ENCODE measurements around the gene PLCB4.
A peak's percentile ranks its signal among the peaks of the same experiment; 100 is the strongest.
"Not testable (repeated sequence)": the region's sequence is repeated elsewhere in the genome, so short reads cannot be mapped to it uniquely, and the experiment has no call there.

PLCB4 gene

DNA sequence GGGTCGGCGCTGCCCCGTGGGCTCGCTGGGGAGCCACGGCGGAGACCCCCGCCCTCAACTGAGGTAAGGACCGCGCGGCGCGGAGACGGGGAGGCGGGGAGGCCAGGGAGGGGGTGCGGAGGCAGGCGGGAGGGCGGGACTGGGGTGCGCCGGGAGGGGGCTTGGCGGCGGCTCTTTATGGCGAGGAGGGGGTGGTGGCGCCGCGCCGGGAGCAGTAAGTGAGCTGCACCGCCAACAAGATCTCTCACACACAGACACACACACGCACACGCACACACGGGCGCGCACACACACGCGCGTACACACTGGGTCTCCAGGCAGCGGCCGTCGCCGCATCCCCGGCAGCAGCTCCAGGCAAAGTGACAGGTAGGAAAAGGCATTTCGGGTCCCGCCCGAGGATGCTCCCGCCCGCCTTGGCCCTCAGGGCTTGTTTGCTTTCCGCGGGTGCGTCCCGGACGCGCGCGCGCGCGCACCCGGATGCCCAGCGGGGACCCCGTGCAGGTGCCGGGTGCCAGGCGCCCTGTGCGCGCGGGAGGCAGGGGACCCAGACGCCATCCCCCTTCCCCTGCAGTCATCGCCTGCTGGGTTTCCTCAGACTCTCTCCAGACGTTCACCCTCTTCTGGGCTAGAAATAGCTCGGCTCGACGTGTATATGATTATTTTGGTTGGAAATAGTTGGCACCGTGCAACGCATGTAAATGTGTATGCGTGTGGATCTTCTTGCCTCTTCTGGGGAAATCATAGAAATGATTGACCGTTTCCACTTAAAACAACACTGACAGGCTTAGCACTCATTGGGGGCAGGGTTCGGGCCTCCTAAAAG lies at the start of gene PLCB4:
TSS of gene PLCB4 (plus strand) at position 247 of the 823 bp plus-strand sequence. CDS start 238,728 bp downstream, outside the sequence.
- DNase-seq, result peak; percentile 29

DNA sequence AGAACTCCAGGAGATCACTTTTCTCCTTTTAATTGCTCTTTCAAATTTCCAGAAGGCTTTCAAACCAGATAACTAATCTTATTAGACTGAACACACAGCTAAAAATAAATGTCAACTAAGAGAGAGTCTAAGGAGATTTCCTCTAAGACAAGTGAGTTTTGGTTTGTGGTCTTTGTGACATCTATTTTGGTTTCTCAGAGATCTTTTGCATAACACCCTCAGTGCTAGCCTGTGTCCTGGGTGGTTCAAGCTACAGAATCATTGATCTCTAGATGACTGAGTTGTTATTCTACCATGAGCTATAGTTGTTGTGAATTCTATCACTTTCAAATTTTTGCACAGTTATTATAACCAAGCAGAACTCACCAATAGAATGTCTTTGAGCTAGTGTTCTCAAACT lies 49.1 kb upstream of the PLCB4 start:
- DNase-seq, result no peak

DNA sequence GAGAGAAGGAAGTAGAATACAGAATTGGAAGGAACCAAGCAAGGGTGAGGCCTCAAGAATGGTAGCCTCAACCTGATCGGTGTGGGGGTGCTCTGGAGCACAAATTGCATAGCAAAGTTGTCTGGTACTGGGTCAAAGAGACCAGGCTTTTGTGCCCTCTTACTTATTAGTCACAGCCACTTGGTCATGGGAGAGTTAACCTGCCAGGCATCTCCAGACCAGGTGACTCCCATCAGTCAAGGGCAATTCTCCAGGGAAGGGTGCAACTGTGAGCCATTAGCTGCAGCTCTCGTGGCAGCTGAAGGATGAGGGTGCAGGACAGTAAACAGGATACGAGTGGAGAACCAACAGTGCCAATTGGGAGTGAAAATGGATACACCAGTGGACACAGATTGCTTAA lies 47.7 kb upstream of the PLCB4 start:
- DNase-seq, result no peak

DNA sequence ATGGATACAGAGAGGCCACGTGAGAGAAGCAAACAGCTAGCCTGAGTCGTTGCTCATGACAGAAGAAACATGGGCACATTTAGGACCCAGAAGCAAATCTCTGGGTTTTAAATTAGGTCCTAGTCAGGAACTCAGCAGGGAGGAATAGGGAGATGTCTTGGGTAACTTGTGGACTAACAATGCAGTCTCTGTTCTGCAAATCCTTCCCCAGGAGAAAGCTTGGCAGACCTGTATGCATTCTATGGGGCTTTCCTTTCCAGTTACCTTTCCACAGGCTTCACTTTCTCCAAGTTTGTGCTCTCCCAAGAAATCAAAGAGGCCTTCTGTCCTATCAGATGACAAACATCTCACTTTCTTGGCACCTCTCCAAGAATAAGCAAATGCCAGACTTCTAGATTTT lies 47.2 kb upstream of the PLCB4 start:
- no peak for DNase-seq

DNA sequence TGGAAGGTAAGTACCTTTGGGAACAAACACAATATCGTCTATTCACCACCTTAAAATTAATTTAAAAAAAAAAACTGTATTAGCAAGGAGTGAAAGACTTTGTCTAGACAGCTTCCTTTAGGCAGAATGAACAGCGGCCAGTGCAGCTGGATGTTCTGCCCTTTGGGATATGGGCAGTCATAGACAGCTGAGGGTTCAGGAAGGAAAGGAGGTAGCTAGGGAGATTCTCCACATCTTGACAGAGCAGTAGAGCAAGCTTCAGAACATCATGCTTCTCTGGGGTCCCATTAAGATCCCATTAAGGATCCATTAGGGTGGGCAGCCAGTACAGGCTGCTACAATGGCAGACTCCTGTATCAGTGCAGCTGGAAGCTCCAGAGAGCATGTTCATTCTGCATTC lies 46.5 kb upstream of the PLCB4 start:
- no peak for DNase-seq

DNA sequence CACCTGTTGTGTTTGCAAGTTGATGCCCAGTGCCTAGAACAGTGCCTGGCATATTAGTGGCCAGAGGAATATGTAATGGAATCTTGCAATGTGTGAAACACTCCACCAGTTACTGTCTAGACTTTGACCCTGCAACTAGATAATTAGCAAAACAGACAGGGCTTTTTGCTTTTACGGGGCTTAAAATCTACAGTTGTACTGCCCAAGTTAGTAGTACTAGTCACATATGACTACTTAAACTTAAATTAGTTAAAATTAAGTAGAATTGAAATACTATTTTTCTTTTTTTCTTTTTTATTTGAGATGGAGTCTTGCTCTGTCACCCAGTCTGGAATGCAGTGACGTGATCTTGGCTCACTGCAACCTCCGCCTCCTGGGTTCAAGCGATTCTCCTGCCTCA lies 44.3 kb upstream of the PLCB4 start:
- no peak for DNase-seq

DNA sequence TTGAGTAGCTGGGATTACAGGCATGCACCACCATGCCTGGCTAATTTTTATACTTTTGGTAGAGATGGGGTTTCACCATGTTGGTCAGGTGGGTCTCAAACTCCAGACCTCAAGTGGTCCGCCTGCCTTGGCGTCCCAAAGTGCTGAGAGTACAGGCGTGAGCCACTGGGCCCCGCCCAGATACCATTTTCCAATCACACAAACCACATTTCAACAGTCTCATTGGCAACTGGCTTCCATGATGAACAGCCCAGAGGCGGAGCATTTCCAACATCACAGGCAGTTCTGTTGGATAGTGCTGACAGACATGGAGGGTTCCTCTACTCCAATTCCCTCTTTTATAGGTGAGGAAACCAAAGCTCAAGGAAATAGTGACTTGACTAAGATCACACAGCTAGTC lies 43.9 kb upstream of the PLCB4 start:
- DNase-seq, result no peak

DNA sequence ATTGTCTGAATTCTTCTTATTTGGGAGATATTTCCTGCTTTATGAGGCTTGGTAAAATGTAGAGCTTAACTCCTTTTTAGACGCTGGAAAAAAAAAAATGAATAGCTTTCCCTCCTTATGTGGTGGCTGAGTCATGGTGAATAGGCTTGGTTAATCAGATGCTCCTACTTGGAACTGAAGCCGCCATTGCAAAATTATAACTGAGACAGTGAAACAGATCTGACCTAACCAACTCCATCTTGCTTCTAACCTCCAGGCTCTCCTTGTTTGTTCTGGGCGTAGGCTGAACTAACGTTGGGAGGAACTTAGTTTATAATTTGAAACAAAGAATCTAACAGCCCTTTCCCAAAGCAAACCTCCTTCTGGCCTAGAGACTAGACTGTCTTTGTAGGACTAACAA lies 43.2 kb upstream of the PLCB4 start:
- DNase-seq, result no peak

DNA sequence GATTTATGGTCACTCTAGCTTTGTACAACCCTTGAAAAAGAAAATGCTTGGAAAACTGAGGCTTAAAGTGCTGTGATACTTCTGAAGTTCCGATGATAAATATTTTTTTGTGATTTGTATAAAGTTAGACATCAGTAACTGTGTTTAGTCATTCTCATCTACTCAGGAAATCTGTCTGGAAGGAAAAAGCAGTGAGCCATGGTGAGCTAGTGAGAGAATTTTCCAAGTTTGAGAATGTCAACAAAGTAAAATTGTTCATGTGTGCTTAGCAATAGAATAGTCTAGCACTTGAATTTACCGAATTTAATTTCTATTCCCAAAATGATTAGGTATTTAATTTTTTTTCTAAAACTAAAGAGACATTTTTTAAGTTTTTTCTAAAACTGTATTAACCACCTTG lies 41.3 kb upstream of the PLCB4 start:
- no peak for DNase-seq

DNA sequence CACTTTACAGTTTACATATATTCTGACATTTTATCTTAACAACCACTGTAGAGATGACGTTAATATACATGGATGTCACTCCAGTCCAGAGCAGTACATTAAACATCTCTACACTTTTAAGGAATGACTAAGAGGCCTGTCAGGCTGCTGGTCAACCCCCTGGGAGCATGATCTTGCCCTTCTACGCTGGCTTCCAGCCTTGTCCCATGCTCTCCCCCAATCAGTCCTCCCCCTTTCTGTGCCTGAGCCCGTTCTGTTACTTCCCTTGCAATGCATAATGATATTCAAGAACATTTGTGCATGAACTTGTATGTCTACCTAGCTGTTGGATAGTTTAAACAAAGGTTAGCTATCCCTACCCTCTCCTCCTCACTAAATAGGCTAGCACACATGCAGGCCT lies 40.5 kb upstream of the PLCB4 start:
- no peak for DNase-seq

DNA sequence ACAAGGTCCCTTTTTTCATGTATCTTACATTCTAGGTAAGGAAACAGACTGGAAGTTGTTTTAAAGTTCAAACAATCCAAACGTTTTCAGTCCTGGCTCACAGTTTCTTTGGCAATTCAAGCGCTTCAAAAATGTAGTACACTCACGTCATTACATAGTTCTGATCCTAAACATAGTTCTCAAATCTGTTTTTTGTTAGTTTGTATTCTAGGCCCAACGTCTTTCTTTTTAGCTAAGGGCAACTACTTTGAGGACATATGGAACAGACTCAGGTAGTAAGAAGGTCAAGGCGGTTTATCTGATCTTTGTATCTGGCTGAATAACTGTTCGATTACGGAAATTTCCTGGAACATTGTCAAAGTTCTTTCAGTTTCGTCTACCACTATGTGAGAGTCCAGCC lies 36.9 kb upstream of the PLCB4 start:
- DNase-seq, result no peak

DNA sequence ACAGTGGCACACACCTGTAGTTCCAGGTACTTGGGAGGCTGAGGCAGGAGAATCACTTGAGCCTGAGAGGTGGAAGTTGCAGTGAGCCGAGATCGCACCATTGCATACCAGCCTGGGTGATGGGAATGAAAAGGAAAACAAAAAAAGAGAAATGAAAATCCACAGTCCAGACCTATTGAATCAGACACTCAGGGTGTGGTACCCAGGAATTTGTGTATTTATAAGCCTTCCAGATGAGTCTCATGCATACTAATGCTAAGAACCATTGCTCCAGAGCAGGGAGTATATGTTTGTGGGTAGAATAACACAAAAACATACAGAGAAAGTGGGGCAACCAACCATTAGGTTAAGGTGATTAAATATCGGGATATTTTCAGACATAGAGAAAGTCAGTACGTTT lies 36.1 kb upstream of the PLCB4 start:
- no peak for DNase-seq

DNA sequence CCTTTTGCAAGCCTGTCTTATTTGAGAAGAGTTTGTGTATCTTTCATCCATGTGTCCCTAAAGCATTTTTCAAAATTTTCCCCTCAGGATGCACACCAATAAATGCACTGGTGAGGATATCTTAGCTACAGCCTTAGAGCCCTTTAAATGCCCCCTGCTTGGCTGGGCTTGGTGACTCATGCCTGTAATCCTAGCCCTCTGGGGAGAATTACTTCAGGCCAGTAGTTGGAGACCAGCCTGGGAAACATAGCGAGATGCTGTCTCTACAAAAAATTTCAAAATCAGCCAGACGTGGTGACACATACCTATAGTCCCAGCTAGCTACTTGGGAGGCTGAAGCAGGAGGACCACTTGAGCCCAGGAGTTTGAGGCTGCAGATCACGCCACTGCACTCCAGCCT lies 33.8 kb upstream of the PLCB4 start:
- no peak for DNase-seq

DNA sequence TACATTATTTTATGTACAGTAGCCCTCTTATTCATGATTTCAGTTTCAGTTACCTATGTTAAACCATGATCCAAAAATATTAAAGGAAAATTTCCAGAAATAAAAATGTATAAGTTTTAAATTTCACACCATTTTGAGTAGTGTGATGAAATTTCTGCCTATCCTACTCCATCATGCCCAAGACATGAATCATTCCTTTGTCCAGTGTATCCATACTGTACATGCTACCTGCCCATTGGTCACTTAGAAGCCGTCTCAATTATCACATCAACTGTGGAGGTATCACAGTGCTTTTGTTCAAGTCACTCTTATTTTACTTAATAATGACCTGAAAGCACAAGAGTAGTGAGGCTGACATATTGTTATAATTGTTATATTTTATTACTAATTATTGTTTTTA lies 32.3 kb upstream of the PLCB4 start:
- no peak for DNase-seq

DNA sequence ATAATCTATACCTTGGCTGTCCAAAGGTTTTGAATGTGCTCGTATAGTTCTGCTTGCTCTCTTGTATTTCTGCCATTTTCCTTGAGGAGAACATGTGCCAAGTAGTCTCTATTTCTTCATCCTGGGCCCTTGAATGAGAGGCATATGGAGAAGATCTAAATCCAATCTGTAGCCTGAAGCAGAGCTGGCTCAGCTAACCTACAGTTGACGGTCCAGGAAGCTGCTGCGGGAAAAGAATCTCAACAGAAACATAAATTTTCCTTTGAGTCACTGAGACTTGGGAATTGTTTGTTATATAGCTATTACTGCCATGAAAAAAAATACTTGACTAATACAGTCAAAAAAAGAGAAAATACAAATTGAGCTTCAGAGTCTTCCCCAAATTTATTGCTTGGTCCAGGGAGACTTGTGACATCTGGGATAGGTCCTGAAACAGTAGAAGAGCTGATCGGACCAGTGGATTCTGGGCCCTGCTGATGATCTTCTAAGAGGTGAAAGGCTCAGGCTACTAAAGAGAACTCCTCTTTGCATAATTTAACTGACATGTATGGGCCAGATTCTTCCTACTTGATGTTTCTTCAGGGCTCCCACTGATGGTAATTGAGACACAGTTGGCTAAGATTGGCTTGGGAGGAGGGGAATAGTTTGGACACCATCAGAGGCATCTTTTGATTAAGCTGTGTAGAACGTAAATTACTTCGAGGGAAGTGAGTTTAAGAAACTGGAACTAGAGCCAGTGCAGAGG lies 29.9 kb upstream of the PLCB4 start:
- no peak for DNase-seq

DNA sequence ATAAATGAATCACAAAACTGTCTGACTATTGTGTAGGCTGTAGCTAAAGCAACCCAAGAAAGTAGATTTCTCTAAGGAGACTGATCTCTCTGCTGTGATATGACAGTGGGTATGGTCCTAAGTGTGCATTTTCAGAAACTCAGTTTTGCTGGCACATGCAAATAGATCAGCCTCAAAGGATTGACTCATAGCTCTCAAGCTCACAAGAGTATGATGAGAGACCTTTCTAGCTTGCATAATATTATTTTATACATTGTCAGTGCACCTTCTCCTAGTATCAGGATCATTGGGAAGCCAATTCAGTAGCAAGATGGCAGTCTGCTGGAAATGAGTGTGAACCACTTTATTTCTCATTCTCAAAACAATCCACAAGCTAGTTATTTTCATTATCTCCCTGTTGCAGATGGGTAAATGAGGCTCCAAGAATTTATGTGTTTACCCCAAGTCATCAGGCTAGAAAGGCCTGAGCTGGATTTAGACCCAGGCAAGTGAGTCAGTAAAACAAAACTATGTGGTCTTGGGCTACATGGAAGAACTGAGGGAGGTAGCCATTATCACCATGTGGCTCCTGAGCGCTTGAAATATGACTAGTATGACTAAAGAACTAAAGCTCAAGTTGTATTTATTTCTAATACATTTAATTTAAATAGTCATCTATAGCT lies 27.9 kb upstream of the PLCB4 start:
- DNase-seq, result no peak

DNA sequence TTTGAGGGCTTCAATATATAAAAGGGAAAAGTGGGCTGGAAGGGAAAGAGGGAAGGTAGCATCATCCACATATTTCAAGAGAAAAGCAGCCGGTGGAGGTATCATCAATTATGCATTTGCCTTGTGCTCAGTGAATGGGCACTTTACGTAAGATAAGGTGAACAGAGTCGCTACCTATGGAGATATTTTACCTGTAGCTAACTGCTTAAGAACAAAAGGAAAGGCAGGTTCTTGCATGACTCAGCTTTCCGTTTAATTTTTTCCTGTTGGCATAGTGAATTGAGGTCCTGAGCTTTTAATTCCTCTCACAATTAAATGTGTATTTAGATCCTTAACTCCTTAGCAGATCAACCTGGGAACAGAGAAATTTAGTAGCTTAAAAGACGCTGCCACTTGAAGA lies 25.5 kb upstream of the PLCB4 start:
- DNase-seq, result no peak

DNA sequence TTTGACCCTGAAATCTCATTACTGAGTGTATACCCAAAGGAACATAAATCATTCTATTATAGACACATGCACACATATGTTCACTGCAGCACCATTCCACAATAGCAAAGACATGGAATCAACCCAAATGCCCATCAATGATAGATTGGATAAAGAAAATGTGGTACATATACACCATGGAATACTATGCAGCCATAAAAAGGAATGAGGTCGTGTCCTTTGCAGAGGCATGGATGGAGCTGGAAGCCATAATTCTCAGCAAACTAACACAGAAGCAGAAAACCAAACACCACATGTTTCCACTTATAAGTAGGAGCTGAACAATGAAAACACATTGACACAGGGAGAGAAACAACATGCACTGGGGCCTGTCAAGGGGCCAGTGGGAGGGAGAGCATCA lies 21.0 kb upstream of the PLCB4 start:
- DNase-seq, result not testable (repeated sequence)

DNA sequence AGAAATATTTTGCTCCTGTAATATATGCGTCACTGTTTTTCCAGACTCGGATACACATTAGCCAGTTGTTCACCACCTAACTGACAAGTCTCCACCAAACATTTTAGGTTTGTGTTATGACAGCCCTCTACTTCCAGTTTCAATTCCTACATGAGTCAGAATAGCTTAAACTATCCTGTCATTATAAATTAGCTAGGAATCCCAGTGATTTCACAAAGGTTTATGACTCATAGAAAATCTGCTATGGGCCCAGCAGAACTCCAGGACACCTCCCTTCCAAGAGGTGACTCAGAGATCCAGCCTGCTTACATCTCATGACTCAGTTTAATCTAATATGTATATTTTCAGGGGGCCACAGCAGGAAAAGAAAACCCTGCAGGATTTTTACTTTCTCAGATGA lies 17.4 kb upstream of the PLCB4 start:
- DNase-seq, result no peak

DNA sequence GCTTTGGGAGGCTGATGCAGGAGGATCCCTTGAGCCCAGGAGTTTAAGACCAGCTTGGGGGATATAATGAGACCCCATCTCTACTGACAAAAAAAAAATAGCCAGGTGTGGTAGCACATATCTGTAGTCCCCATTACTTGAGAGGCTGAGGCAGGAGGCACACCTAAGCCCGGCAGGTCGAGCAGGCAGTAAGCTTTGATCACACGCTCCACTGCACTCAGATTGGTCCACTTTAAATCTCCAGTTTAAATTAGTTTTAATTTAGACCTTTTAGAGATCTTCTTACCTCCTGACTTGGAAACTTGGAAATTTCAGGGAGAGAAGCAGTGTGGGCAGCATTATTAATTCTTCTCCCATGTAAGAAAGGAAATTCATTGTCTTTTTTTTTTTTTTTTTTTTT lies 16.8 kb upstream of the PLCB4 start:
- no peak for DNase-seq

DNA sequence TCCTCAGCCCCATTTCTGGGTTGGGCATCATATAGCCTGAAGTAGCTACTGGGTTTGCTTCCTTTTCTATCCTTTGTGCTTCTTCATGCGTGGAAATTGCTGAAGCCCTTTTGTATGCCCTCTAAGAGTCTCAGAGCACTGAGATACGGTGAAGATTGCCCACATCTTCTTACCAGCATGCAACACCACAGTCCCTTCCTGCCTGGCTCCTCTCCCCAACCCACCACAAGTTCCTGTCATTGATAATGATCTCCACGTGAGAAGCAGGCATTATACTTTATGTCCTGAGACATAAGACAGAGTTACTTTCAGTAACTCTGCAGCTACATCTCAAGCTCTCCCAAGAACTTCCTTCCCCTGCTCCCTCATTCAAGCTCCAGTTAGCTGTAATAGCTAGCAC lies 15.8 kb upstream of the PLCB4 start:
- no peak for DNase-seq

DNA sequence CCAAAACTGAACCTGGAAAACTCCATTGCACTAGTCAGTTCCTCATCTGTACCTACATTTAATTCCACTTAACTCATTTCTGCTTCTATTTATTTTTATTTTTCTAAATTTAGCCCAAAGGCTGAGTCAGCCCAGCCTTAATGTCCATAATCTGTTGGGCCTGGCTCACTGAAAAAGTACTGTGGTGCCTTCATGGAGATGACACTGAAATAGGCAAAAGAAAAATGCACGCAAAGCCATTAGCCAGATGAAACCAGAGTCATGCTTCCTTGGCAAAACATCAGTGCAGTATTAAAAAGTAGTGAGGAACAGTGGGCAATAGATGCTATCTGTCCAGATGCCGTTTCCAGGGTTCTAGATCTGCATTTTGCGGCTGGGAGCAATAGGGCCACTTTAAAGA lies 14.7 kb upstream of the PLCB4 start:
- no peak for DNase-seq

DNA sequence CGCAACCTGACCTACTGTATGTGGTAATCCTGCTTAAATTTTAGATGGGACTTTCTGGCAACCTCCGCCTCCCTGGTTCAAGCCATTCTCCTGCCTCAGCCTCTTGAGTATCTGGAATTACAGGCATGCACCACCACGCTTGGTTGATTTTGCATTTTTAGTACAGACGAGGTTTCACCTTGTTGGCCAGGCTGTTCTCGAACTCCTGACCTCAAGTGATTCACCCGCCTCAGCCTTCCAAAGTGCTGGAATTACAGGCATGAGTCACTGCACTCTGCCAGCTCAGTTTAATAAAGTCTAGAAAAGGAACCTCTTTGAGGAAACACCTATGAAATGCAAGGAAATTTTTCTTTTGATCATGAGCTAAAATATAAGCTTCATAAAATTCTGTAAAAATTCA lies 9.0 kb upstream of the PLCB4 start:
- no peak for DNase-seq

DNA sequence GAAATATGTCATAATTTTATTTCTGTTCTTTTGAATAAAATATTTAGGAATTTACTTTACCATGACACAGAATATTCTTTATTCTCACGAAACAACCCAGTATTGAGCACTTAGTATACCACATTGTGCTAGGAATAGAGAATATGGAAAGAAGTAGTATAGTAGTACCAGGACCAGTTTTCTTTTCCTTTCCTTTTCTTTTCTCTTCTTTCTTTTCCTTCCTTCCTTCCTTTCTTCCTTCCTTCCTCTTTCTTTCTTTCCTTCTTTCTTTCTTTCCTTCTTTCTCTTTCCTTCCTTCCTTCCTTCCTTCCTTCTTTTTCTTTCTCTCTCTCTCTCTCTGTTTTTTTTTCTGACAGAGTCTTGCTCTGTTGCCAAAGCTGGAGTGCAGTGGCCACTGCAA lies 7.5 kb upstream of the PLCB4 start:
- DNase-seq, result no peak
